ENCODE results near the gene NIP7.

NIP7 gene

GRCh38 chr16:69318177-69318910 lies 21.2 kb upstream of the NIP7 start:
- no peak overlapping the region for H3K4me3 ChIP-seq (ENCODE audit: low read depth, low read length)

DNA sequence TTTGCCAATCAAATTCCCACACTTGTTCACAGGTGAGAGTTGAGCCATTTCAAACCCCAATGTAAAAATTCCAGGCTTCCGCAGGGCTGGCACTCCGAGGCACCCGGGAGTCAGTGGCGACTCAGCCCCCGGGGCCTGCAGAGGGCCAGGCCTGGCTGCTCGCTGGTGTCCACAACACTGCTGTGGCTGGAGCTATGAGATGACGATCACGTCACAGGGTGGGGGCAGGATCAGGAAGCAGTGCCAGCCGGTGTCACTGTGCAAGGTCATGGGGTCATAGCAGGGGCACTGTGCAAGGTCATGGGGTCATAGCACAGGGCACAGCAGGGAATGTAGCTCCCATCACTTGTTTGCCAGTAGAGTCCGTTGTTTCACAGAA lies 20.7 kb upstream of the NIP7 start:
- H3K4me3 ChIP-seq (ENCODE audit: low read depth, low read length), result no peak overlapping the region

DNA sequence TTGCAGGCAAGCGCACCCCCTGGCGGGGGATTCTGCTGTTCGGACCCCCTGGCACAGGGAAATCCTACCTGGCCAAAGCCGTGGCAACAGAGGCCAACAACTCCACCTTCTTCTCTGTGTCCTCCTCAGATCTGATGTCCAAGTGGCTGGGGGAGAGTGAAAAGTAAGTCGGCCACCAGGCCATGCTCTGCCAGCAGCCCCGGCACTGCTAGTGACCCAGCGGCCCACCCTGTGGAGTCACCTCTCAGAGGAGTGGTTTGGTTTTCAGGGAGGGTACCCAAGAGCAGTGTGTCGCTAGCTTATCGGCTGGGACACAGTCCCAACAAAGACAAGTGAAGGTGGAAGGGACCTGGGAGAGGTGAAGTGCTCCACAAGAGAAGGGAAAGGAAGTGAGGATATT lies 20.2 kb upstream of the NIP7 start:
- H3K4me3 ChIP-seq (ENCODE audit: low read depth, low read length), result no peak overlapping the region

GRCh38 chr16:69319826-69320739 lies 19.5 kb upstream of the NIP7 start:
- H3K4me3 ChIP-seq (ENCODE audit: low read depth, low read length), result no peak overlapping the region

DNA sequence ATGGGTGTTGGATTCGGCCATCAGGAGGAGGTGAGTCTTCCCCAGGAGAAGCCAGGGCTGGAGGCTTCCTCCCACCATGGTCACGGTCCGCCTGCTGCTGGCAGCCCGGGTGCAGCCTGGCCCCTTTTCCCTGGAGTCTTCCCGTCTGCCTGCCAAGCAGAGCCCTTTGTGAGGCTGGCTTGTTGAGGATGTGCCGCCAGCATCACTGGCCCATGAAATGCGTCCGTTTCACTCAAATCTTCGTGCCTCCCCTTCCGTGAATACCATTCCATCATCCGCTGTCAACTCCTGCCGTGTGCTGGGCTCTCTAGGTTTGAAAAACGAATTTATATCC lies 18.9 kb upstream of the NIP7 start:
- no peak overlapping the region for H3K4me3 ChIP-seq (ENCODE audit: low read depth, low read length)

DNA sequence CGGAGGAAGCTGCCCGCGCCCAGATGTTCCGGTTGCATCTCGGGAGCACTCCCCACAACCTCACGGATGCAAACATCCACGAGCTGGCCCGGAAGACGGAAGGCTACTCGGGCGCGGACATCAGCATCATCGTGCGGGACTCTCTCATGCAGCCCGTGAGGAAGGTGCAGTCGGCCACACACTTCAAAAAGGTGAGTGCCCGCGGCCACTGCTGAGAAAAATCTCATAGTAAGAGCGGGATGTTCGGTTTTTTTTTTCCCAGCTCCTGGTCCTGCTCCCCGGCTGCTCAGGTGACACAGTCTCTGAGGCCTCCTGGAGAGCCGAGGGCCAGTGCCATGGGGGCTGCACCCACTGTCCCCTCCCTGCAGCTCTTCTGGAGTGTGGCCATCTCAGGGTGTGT lies 18.5 kb upstream of the NIP7 start:
- H3K4me3 ChIP-seq (ENCODE audit: low read depth, low read length), result no peak overlapping the region

DNA sequence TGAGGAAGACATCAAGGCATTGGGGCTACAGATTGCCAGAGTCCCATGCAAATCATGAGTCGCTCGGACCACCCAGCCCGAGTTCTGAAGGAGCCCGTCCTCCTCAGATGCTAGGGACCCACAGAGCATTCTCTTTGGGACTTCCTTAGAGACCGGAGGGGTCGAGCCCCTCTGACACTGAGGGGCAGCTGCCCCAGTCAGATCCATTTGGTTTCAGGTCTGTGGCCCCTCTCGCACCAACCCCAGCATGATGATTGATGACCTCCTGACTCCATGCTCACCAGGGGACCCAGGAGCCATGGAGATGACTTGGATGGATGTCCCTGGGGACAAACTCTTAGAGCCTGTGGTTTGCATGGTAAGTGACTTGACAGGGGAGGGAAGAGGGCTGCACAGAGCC lies 17.2 kb upstream of the NIP7 start:
- no peak overlapping the region for H3K4me3 ChIP-seq (ENCODE audit: low read depth, low read length)

DNA sequence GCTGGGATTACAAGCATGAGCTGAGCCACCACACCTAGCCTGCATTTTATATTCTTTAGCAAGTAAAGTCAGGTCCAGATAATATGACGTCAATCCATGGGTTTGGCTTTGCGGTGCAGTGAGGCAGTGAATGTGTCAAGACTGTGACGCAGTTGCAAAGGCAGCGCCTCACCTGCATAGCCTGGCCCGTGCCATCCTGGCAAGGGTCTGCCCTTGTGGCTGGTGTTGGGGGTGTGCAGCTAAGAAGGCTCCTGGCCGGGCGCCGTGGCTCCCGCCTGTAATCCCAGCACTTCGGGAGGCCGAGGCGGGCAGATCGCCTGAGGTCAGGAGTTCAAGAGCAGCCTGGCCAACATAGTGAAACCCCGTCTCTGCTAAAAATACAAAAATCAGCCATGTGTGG lies 16.2 kb upstream of the NIP7 start:
- no peak overlapping the region for H3K4me3 ChIP-seq (ENCODE audit: low read depth, low read length)

DNA sequence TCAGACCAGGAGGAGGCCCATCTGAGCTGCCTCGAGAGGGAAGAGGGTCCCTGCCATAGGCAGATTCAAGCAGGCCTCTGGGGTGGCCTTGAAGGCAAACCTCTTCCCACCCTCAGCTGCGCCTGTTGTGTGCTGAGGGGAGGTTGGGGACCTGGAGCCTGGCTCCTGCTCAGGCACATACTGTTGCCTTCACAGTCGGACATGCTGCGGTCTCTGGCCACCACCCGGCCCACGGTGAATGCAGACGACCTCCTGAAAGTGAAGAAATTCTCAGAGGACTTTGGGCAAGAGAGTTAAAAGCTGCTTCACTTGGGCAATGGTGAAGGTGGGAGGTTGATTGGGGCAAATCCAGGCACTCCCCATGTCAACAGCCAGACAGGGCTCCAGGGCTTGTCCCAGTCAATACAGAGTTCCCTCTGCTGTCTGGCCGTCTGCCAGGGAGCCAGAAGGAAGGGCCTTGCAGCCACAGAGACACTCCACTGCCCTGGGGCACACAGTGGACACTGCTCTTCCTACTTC lies 15.5 kb upstream of the NIP7 start:
- no peak overlapping the region for H3K4me3 ChIP-seq (ENCODE audit: low read depth, low read length)

GRCh38 chr16:69324585-69325253 lies 14.9 kb upstream of the NIP7 start:
- no peak overlapping the region for H3K4me3 ChIP-seq (ENCODE audit: low read depth, low read length)

GRCh38 chr16:69325784-69326171 lies 13.8 kb upstream of the NIP7 start:
- no peak overlapping the region for H3K4me3 ChIP-seq (ENCODE audit: low read depth, low read length)

GRCh38 chr16:69326172-69326873 lies 13.2 kb upstream of the NIP7 start:
- no peak overlapping the region for H3K4me3 ChIP-seq (ENCODE audit: low read depth, low read length)

GRCh38 chr16:69327585-69328310 lies 11.8 kb upstream of the NIP7 start:
- H3K4me3 ChIP-seq (ENCODE audit: low read depth, low read length), result no peak overlapping the region

DNA sequence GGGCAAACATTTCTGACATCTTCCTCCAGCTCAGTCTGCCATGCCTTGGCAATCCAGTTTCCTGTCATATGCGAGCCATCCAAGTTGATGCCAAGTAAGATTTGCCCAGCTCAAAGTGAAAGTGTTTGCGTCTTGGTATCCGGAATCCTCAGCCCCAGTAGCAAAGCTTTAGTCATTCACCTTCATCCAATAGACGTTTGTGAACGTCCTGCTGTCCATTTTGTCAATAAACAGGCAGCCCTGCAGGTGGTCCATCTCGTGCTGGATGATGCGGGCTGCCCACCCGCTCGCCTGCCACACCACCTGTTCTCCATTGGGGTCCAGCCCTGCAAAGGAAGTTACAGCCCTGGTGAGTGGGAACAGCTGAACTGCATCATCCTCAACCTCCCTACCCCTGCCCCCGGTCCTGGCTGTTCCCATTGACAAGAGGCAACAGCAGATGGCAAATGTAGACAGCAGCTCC lies 10.7 kb upstream of the NIP7 start:
- peak overlapping the region; percentile 92 for H3K4me3 ChIP-seq (ENCODE audit: low read depth, low read length)

DNA sequence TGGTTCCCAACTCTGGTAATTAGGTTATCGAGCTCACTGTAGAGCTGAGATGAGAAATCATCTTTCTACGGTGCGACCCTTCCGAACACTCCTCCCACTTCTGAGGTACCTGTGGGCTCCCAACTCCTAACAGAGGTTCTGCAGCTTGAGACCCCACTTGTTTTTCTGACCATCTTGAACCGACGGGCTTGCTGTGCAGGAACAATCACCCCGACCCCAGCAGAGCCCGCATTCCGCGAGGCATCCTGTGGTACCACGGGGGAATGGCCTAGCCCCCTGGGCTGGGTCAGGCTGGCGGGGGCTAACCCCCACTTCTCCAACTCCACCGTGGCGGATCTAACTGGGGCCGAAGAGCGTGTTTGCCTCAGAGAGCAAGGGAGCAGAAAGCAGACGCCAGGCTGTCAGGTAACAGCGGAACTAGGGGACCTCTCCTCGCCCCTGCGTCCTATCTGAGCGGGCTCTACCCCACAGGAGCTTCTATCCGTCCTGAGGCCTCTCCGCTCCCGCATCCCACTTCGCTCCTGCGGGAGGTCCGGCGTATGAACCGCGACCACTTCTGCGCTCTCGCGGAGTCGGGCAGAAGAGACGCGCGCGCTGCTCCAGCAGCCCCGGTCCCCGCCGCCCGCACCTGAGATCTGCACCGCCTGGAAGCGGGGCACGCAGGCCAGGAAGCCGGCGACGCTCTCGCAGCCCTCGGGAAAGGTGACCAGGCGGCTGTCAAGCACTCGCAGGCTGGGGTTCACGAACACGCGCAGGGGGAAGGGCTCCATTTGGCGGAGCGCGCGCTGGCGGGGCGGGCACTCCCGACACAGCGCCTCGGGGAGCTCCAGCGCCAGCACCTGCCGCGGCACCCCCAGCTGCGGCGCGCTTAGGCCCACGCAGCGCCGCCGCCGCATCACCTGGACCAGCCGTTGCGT lies 9.9 kb upstream of the NIP7 start:
- H3K4me3 ChIP-seq (ENCODE audit: low read depth, low read length), result peak overlapping the region; percentile 92

GRCh38 chr16:69330286-69331109 lies 9.1 kb upstream of the NIP7 start, which contains the start of gene PDF:
Gene PDF, minus strand, starts transcription at chr16:69330588. Its CDS starts 18 bp downstream, at chr16:69330570.
- H3K4me3 ChIP-seq (ENCODE audit: low read depth, low read length), result peak within 1 kb of the TSS; percentile 92

DNA sequence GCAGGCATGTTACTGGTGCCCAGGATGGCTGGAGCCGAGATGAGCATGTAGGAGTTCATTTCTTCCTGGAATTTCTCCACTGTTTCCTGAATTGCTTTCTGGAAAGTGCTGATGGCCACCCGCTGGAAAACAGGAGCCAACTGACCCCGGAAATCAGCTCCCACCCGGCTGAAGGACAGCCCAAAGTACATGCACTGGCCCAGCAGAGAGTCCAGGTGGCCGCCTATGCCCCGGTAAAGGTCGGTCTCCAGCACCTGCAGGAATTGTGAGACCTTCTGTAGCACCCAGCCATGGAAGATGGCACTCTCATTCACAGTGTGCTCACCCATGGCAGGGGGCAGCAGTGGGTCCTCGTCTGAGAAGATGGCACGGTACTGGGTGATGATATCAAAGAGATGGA lies 4.9 kb upstream of the NIP7 start:
- no peak overlapping the region for H3K4me3 ChIP-seq (ENCODE audit: low read depth, low read length)

GRCh38 chr16:69338557-69339288 lies 849 bp upstream of the NIP7 start:
- H3K4me3 ChIP-seq (ENCODE audit: low read depth, low read length), result peak overlapping the region; percentile 98
